ENCODE results near the gene OBP2B. TPM values are rescaled to one million over a fixed set of nuclear protein-coding genes. Genes with fewer than 3 reads are reported as not detected.
"Not testable (repeated sequence)": the region's sequence is repeated elsewhere in the genome, so short reads cannot be mapped to it uniquely, and the experiment has no call there.

Gene OBP2B
- total RNA-seq, 3 donors from 2014 or later (not counting 1 experiment from before 2014, with no cell fraction given) = not detected

DNA sequence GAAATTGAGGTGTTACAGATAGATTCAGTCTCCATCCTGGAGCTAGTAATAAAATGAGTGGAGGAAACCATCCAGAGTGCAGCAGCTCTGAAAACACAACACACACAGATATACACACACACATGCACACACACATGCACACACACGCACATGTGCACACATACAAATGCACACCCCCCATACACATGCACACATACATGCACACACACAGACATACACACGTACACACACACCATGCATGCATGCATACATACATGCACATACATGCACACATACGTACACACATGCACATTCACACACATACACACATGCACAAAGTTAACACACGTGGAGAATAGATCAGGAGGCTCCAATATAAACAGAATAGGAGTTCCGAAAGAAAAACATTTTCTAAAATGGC, 21.0 kb upstream of the OBP2B start:
- no peak for ATAC-seq
- WGBS (ENCODE audit: insufficient coverage) = 85% methylated on average over 5 of the region's 5 CpGs
- Histone ChIP-seq H3K27me3 (ENCODE audit: control insufficient read depth, insufficient read depth, low read length) (no peaks in the 10 kb centered on the region), H3K4me3 (ENCODE audit: low read length) (no peak overlapping the region), H3K4me1 (ENCODE audit: control insufficient read depth, insufficient read depth, low read length) (no peaks in the 10 kb centered on the region), H3K9me3 (ENCODE audit: control insufficient read depth, insufficient read depth, low read length) (no peaks in the 10 kb centered on the region), H3K36me3 (ENCODE audit: control insufficient read depth, insufficient read depth, low read length) (no peaks in the 10 kb centered on the region), H3K27ac (ENCODE audit: low read length) (no peak overlapping the region)
- Mint-ChIP-seq H3K4me3 (no peak overlapping the region), H3K36me3 (no peaks in the 10 kb centered on the region), H3K27ac (no peak overlapping the region), H3K9me3 (no peaks in the 10 kb centered on the region), H3K4me1 (no peaks in the 10 kb centered on the region), H3K27me3 (ENCODE audit: low read depth in 2 of 2) (peaks cover 0 to 4% of the 10 kb centered on the region in 2 donors)
- TF ChIP-seq CTCF (IDR thresholded peaks at IDR 0.05) = no peak
- intact Hi-C loops (cut with micrococcal nuclease) = no loop called here
- no peak for DNase-seq

DNA sequence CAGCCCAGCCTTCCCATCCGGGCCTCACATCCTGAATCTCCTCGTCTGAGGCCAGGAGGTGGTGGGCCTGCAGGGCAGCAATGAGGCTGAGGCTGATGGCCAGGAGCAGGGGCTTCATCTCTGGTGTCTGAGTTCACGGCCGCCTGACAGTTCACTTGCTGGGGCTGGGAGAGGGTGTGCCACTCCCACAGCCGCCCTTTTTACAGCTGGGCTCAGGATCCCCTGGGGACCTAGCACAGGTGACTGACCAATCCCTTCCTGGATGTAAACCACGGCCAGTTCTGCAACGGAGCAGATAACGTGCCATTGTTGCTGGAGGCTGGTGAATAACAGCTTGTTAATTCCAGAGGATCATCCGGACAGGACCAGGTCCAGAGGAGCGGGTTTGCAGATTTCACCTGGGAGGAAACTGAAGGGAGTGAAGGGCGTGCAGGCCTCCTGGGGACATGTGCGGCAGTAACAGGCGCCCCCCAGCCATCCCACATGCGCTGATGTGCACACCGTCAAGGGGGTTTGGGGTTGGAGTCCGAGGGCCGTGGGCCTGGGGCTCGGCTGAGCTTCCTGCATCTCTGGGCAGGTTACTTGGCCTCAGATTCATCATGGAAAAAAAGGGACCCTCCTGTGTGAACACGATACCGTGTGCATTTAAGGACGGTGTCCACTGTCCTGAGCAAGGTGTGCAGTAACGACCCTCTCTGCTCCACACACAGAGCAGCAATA, 19.6 kb upstream of the OBP2B start:
- H3K9me3 ChIP-seq (ENCODE audit: control insufficient read depth, insufficient read depth, low read length); H3K36me3 ChIP-seq (ENCODE audit: control insufficient read depth, insufficient read depth, low read length); H3K36me3 Mint-ChIP-seq; H3K27ac ChIP-seq (ENCODE audit: low read length); H3K27ac Mint-ChIP-seq; H3K4me3 Mint-ChIP-seq; H3K9me3 Mint-ChIP-seq; H3K27me3 Mint-ChIP-seq (ENCODE audit: low read depth in 2 of 2); H3K4me1 Mint-ChIP-seq; H3K4me1 ChIP-seq (ENCODE audit: control insufficient read depth, insufficient read depth, low read length); H3K27me3 ChIP-seq (ENCODE audit: control insufficient read depth, insufficient read depth, low read length); ATAC-seq; DNase-seq; intact Hi-C loops (cut with micrococcal nuclease); H3K4me3 ChIP-seq (ENCODE audit: low read length): not testable (repeated sequence)
- WGBS (ENCODE audit: insufficient coverage) = 86% methylated on average over 12 of the region's 22 CpGs

DNA sequence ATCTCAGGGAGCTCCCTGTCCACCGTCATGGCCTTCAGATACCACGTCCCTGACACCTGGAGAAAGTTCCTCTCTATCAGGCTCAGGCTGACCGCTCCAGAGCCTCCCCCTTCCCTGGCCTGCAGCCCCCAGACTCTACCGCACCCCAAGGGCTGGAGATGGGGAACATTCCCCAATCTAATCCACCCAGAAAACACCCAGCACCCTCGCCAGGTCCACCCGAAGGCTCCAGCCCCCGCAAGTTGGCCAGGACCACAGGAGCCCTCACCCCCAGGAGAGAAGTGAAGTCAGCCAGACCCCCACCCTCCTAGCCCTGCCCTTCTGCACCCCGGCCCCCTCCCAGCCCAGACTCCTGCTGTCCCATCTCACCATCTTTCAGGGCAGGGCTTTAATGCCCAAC, 18.9 kb upstream of the OBP2B start:
- ATAC-seq = not testable (repeated sequence)

DNA sequence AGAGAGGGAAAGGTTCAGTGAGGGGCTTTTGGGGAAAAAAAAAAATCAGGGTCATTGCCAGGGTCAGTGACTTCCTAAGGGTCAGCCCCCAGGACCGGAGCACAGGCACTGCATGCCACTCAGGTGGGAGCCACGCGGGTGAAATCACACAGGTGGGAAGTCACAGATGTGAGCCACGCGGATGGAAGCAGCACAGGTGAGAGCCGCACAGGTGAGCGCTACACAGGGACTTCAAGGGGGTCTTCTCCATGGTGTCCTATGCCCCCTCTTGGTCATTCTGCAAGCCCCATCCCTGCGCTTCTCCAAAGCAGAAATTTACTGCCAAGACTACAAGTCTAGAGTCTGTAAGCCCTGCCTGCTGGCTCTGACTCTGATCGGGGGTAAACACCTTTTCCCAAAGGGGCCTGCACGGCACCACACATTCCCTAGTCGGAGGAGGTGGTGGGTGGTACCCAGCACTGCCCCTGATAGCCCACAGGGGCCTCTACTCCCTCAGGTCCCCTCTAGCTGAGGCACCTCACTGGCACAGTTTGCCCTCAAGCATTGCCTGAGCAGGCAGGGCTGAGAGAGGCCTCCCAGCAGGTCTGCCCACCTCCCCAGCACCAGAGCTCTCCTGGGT, 18.3 kb upstream of the OBP2B start:
- no peaks in the 10 kb centered on the region for H3K27me3 ChIP-seq (ENCODE audit: control insufficient read depth, insufficient read depth, low read length)
- no peaks in the 10 kb centered on the region for H3K36me3 Mint-ChIP-seq
- H3K4me1 ChIP-seq (ENCODE audit: control insufficient read depth, insufficient read depth, low read length) = no peaks in the 10 kb centered on the region
- no peak overlapping the region for H3K4me3 ChIP-seq (ENCODE audit: low read length)
- no peak overlapping the region for H3K4me3 Mint-ChIP-seq
- H3K9me3 Mint-ChIP-seq = no peaks in the 10 kb centered on the region
- peaks cover 0 to 4% of the 10 kb centered on the region in 2 donors for H3K27me3 Mint-ChIP-seq (ENCODE audit: low read depth in 2 of 2)
- WGBS (ENCODE audit: insufficient coverage) = 91% methylated on average over 11 of the region's 11 CpGs
- no peaks in the 10 kb centered on the region for H3K9me3 ChIP-seq (ENCODE audit: control insufficient read depth, insufficient read depth, low read length)
- H3K4me1 Mint-ChIP-seq = no peaks in the 10 kb centered on the region
- ATAC-seq = no peak
- no peaks in the 10 kb centered on the region for H3K36me3 ChIP-seq (ENCODE audit: control insufficient read depth, insufficient read depth, low read length)
- no peak for TF ChIP-seq CTCF (IDR thresholded peaks at IDR 0.05)
- H3K27ac ChIP-seq (ENCODE audit: low read length) = no peak overlapping the region
- intact Hi-C loops (cut with micrococcal nuclease) = no loop called here
- no peak for DNase-seq
- no peak overlapping the region for H3K27ac Mint-ChIP-seq

More for the DNA sequence above, 18.9 kb upstream of the OBP2B start:
- 89% methylated on average over 7 of the region's 8 CpGs for WGBS (ENCODE audit: insufficient coverage)
- H3K27me3 Mint-ChIP-seq (ENCODE audit: low read depth in 2 of 2); H3K9me3 ChIP-seq (ENCODE audit: control insufficient read depth, insufficient read depth, low read length); H3K36me3 Mint-ChIP-seq; H3K4me1 ChIP-seq (ENCODE audit: control insufficient read depth, insufficient read depth, low read length); H3K27ac Mint-ChIP-seq; H3K27me3 ChIP-seq (ENCODE audit: control insufficient read depth, insufficient read depth, low read length); H3K9me3 Mint-ChIP-seq; intact Hi-C loops (cut with micrococcal nuclease); H3K4me1 Mint-ChIP-seq; H3K27ac ChIP-seq (ENCODE audit: low read length); H3K4me3 ChIP-seq (ENCODE audit: low read length); DNase-seq; H3K4me3 Mint-ChIP-seq; H3K36me3 ChIP-seq (ENCODE audit: control insufficient read depth, insufficient read depth, low read length): not testable (repeated sequence)

Data from natural killer cell (primary cell).